Caco-2 (cell line): ENCODE measurements around the gene LY86. TPM values are rescaled to one million over a fixed set of nuclear protein-coding genes. Genes with fewer than 3 reads are reported as not detected.
A peak's percentile ranks its signal among the peaks of the same experiment; 100 is the strongest.

ENCODE experiments used
- BruUV-seq: library from RNA; stranded (reverse); fragments of 400-500 nt; replicated peaks from 2 replicates; lab custom pipeline; 2021; lab: Mats Ljungman, UMichigan
- CTCF ChIA-PET: fragments of 300-600 bp; sonication (Branson Sonifier 250); formaldehyde crosslinking; loops from one replicate; lab custom pipeline; 2022; ENCODE audit warnings: antibody characterized with exemption; lab: Charles Lee
- POLR2A ChIA-PET: fragments of 300-600 bp; sonication (Branson Sonifier 250); formaldehyde crosslinking; loops from one replicate; lab custom pipeline; 2022; ENCODE audit warnings: antibody characterized with exemption; lab: Charles Lee
- DNase-seq, 2 experiments: peaks; one replicate each; pipeline versions ENCODE4 v3.0.0 to v3.0.0-alpha.2; 2020 to 2022
- H3K27me3 ChIP-seq: replicated peaks from 2 replicates; pipeline ENCODE4 v1.6.0; 2011; ENCODE audit warnings: low read length; ENCODE audit not compliant: control insufficient read depth, insufficient read depth
- H3K36me3 ChIP-seq: 2 replicates; pipeline ENCODE4 v1.5.1; 2011; ENCODE audit warnings: low read length; ENCODE audit not compliant: control insufficient read depth, insufficient read depth
- H3K4me1 ChIP-seq: fragments of 250-450 bp; sonication (Bioruptor Pico); 2 replicates; pipeline ENCODE4 v1.5.1; 2020; ENCODE audit warnings: mild to moderate bottlenecking
- H3K4me3 ChIP-seq: 2 replicates; pipeline ENCODE4 v1.5.1; 2011; ENCODE audit warnings: low read depth, mild to moderate bottlenecking, control low read depth, low read length
- H3K9me3 ChIP-seq: fragments of 250-450 bp; sonication (Bioruptor Pico); 2 replicates; pipeline ENCODE4 v1.5.1; 2020; ENCODE audit warnings: mild to moderate bottlenecking, moderate library complexity
- H3K27ac Mint-ChIP-seq: one replicate; pipeline ENCODE4 v1.8.0; 2022; ENCODE audit warnings: mixed read lengths; ENCODE audit not compliant: unreplicated experiment
- H3K27me3 Mint-ChIP-seq: one replicate; pipeline ENCODE4 v1.8.0; 2022; ENCODE audit warnings: mixed read lengths; ENCODE audit not compliant: insufficient read depth, unreplicated experiment
- H3K36me3 Mint-ChIP-seq: one replicate; pipeline ENCODE4 v1.8.0; 2022; ENCODE audit warnings: mild to moderate bottlenecking, mixed read lengths; ENCODE audit not compliant: insufficient read depth, unreplicated experiment
- H3K4me1 Mint-ChIP-seq: one replicate; pipeline ENCODE4 v1.8.0; 2022; ENCODE audit warnings: low read depth, mixed read lengths; ENCODE audit not compliant: unreplicated experiment
- H3K4me3 Mint-ChIP-seq: one replicate; pipeline ENCODE4 v1.8.0; 2022; ENCODE audit warnings: mild to moderate bottlenecking, moderate library complexity, mixed read lengths; ENCODE audit not compliant: unreplicated experiment
- H3K9me3 Mint-ChIP-seq: one replicate; pipeline ENCODE4 v1.8.0; 2022; ENCODE audit warnings: mixed read lengths; ENCODE audit not compliant: unreplicated experiment
- CTCF ChIP-seq, 2 experiments: fragments of 200-600 bp in 1 of 2; IDR thresholded peaks; 1 replicate in 1 of 2; 2 replicates in 1 of 2; pipeline versions ENCODE4 v1.5.1 to v1.8.0; 2011 to 2022; ENCODE audit warnings: antibody characterized with exemption in 1 of 2, control low read depth in 1 of 2, inconsistent platforms in 1 of 2, low read depth in 1 of 2, low read length in 1 of 2, mild to moderate bottlenecking in 1 of 2, moderate library complexity in 1 of 2; ENCODE audit not compliant: insufficient read depth in 1 of 2, severe bottlenecking in 1 of 2, unreplicated experiment in 1 of 2
- intact Hi-C: fragments of 100-400 bp; cut with micrococcal nuclease; formaldehyde crosslinking; loops from one replicate; pipeline ENCODE4 v1.10.0; 2022; ENCODE audit not compliant: unreplicated experiment
- total RNA-seq: library from RNA; stranded (reverse); gene quantifications from 2 replicates; pipeline ENCODE4 v1.2.3, GENCODE V29; 2022

LY86 gene
- total RNA-seq, 1 experiment from 2014 or later = not detected

- Mint-ChIP-seq H3K36me3 (no peaks in the 10 kb centered on the region), H3K4me1 (no peaks in the 10 kb centered on the region), H3K27me3 (peaks cover 17% of the 10 kb centered on the region), H3K9me3 (no peaks in the 10 kb centered on the region), H3K4me3 (no peak overlapping the region), H3K27ac (no peak overlapping the region)
- no peaks in the 10 kb centered on the region for H3K9me3 ChIP-seq
- H3K27me3 ChIP-seq = no peaks in the 10 kb centered on the region
- no TSS peak for BruUV-seq
- ChIA-PET CTCF (no interaction called here), POLR2A (no interaction called here)
- TF ChIP-seq CTCF (IDR thresholded peaks at IDR 0.05; ENCODE audit: insufficient read depth in 1 of 2, low read depth in 1 of 2, low read length in 1 of 2, severe bottlenecking in 1 of 2, unreplicated experiment in 1 of 2) = no peak
- no peaks in the 10 kb centered on the region for H3K4me1 ChIP-seq
- H3K36me3 ChIP-seq = no peaks in the 10 kb centered on the region
- H3K4me3 ChIP-seq = no peak overlapping the region
- DNase-seq = no peak
- intact Hi-C loops = no loop called here
These were observed 8.2 kb downstream of the LY86 start for GRCh38 chr6:6596529-6597328.

- Histone ChIP-seq H3K27me3 (no peaks in the 10 kb centered on the region), H3K9me3 (no peaks in the 10 kb centered on the region), H3K4me1 (no peaks in the 10 kb centered on the region), H3K4me3 (no peak overlapping the region), H3K36me3 (no peaks in the 10 kb centered on the region)
- Mint-ChIP-seq H3K36me3 (no peaks in the 10 kb centered on the region), H3K4me1 (no peaks in the 10 kb centered on the region), H3K9me3 (no peaks in the 10 kb centered on the region), H3K27ac (no peak overlapping the region), H3K27me3 (peaks cover 16% of the 10 kb centered on the region), H3K4me3 (no peak overlapping the region)
- TF ChIP-seq CTCF (IDR thresholded peaks at IDR 0.05; ENCODE audit: insufficient read depth in 1 of 2, low read depth in 1 of 2, low read length in 1 of 2, severe bottlenecking in 1 of 2, unreplicated experiment in 1 of 2) = no peak
- POLR2A ChIA-PET = no interaction called here
- intact Hi-C loops = no loop called here
- CTCF ChIA-PET = no interaction called here
- DNase-seq = no peak
- BruUV-seq = no TSS peak
These were observed 9.2 kb downstream of the LY86 start for GRCh38 chr6:6597682-6598081.

- BruUV-seq = no TSS peak
- Mint-ChIP-seq H3K4me1 (no peaks in the 10 kb centered on the region), H3K36me3 (no peaks in the 10 kb centered on the region), H3K4me3 (no peak overlapping the region), H3K9me3 (no peaks in the 10 kb centered on the region), H3K27me3 (peaks cover 16% of the 10 kb centered on the region), H3K27ac (no peak overlapping the region)
- Histone ChIP-seq H3K9me3 (no peaks in the 10 kb centered on the region), H3K4me1 (no peaks in the 10 kb centered on the region), H3K36me3 (no peaks in the 10 kb centered on the region), H3K4me3 (no peak overlapping the region), H3K27me3 (no peaks in the 10 kb centered on the region)
- ChIA-PET POLR2A (no interaction called here), CTCF (no interaction called here)
- intact Hi-C loops = no loop called here
- DNase-seq = peak in 1 of 2 experiments; percentile 11
- no peak for TF ChIP-seq CTCF (IDR thresholded peaks at IDR 0.05; ENCODE audit: insufficient read depth in 1 of 2, low read depth in 1 of 2, low read length in 1 of 2, severe bottlenecking in 1 of 2, unreplicated experiment in 1 of 2)
These were observed 11.0 kb downstream of the LY86 start for GRCh38 chr6:6599468-6599873.
